HG02610 (cell line): ENCODE results near the gene TYW1.
A peak's percentile ranks its signal among the peaks of the same experiment; 100 is the strongest.
"Not testable (repeated sequence)": the region's sequence is repeated elsewhere in the genome, so short reads cannot be mapped to it uniquely, and the experiment has no call there.

Experiments used
- ATAC-seq: cut with Tn5 transposase; IDR thresholded peaks from one replicate; pipeline ENCODE4 v1.9.1; 2021; ENCODE audit warnings: mild to moderate bottlenecking, moderate library complexity; ENCODE audit not compliant: unreplicated experiment

Gene TYW1

DNA sequence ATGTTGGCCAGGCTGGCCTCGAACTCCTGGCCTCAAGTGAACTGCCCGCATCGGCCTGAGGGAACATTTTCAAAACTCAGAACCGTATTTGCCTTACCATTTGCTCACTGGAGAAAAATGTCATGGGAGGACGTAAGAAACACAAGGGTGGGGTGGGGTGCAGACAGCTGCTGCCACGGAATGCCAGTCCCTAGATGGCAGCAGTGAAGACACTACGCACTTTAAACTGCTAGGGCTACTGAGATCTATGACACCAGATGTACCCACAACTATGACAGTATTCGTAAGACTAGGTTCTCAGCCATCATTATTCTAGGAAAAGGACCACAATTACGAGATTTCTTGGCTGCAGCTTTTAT lies 2.0 kb upstream of the TYW1 start:
- ATAC-seq: peak; percentile 24

- peak; percentile 63 for ATAC-seq
Measured at GRCh38 chr7:66995050-66995776, 1.4 kb upstream of the TYW1 start, which contains the start of gene SBDS. SBDS (minus strand) TSS chr7:66995586; CDS start chr7:66995417, 169 bp downstream.

- ATAC-seq: not testable (repeated sequence)
Measured at GRCh38 chr7:67000601-67001258, 4.1 kb downstream of the TYW1 start.

DNA sequence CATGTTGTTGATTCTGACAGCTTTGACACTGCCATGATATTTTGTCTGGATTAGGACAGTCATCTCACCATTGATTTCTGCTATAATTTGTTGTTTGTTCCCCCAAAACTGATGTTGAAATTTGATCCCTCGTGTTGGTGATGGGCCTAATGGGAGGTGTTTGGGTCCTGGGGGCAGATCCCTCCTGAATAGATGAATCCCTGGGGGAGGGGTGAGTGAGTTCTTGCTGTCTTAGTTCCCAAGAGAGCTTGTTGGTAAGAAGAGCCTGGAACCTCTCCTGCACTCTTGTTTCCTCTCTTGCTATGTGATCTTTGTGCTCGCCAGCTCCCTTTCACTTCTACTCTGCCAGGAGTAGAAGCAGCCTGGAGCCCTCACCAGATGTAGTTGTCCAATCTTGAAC lies 7.5 kb downstream of the TYW1 start:
- not testable (repeated sequence) for ATAC-seq

- ATAC-seq: no peak
Measured at GRCh38 chr7:67006965-67007364, 10.3 kb downstream of the TYW1 start.

GRCh38 chr7:67008260-67008659 lies 11.6 kb downstream of the TYW1 start:
- no peak for ATAC-seq

- not testable (repeated sequence) for ATAC-seq
Measured at GRCh38 chr7:67009677-67010076, 13.0 kb downstream of the TYW1 start.

DNA sequence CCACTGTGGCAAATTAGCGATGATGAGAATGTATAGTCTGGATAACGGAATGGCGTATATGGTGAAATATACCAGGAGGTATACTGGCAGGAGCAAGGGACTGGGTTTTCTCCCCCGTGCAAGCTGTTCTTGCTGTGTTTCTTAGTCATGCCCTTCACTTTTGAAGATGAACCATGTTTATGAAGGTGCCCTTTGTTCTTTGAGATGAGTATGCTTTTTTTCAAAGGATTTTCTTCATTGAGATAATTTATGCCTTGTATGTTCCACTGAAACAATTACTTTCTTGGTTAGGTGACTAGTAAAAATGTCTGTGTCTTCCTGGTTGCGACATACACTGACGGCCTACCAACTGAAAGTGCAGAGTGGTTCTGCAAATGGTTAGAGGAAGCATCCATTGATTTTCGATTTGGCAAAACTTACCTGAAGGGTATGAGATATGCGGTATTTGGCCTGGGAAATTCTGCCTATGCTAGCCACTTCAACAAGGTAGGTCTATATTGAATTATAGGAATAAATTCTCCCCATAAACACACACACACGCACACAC lies 17.5 kb downstream of the TYW1 start:
- not testable (repeated sequence) for ATAC-seq

GRCh38 chr7:67017971-67018370 lies 21.3 kb downstream of the TYW1 start:
- ATAC-seq: not testable (repeated sequence)

DNA sequence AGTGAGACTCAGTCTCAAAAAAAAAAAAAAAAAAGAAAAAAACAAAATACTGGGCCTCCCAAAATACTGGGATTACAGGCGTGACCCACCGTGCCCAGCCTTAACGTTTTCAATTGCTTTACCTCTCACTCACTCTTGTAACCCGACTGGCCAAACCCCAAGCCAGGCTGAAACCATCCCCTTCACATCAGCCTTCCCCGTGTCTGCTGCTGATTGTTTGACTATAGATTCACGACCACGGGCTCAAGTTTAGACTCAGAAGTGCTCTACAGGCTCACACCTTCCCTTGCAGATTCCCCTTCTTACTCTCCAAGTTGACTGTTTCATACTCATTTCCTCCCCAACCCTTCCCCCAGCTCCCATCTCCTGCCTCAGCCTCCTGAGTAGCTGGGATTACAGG lies 22.3 kb downstream of the TYW1 start:
- ATAC-seq: no peak

DNA sequence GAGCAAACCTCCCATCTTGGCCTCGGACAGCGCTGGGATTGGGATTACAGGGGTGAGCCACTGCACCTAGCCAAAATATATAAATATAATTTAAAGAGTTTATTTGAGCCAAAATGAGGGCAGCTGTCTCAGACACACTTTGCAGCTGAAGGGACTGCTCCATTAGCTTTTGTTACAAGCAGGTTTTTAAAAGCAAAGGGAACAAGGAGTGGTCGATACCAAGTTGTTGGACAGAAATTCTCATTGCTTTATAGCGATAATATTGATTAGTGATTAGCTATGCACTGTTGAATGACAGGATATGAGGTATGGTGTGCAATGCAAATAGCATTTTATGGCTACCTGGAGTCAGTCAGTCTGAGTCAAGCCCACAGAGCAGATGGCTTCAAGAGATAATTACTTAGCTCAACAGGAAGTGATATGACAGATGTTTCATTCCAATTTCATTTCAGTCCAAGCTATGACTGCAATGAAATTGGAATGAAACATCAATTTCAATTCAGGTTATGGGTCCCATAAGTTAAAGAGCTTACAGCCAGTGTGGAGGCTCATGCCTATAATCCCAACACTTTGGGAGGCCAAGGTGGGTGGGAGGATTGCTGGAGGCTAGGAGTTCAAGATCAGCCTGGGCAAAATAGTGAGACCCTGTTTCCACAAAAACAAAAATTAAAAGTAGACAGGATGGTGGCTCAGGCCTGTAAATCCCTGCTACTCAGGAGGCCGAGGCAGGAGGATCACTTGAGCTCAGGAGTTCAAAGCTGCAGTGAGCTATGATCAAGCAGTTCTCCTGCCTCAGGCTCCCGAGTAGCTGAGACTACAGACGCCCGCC lies 23.1 kb downstream of the TYW1 start:
- no peak for ATAC-seq

GRCh38 chr7:67021260-67021659 lies 24.6 kb downstream of the TYW1 start:
- ATAC-seq: no peak

GRCh38 chr7:67022511-67022910 lies 25.9 kb downstream of the TYW1 start:
- ATAC-seq: no peak

DNA sequence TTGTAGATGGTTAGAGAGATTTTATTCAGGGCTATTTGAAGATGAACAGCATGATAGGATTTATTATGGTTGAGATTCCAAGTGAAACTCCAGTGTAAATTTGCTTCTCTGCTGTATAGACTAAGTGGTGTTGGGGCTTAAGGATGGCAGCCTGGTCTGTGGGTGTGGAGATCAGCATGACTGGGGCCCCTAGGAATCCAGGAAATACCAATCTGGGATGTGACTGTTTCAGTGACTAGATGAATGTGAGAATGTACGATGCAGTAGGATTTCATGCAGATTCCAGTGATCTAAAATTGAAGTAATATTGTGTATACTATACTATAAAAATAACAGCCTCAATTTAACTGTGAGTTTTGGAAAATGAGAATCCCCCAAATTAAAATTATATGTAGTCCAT lies 28.8 kb downstream of the TYW1 start:
- ATAC-seq: not testable (repeated sequence)

GRCh38 chr7:67031685-67032084 lies 35.1 kb downstream of the TYW1 start:
- peak; percentile 65 for ATAC-seq

GRCh38 chr7:67033251-67033650 lies 36.6 kb downstream of the TYW1 start:
- no peak for ATAC-seq

- ATAC-seq: not testable (repeated sequence)
Measured at GRCh38 chr7:67036432-67037395, 40.1 kb downstream of the TYW1 start.

DNA sequence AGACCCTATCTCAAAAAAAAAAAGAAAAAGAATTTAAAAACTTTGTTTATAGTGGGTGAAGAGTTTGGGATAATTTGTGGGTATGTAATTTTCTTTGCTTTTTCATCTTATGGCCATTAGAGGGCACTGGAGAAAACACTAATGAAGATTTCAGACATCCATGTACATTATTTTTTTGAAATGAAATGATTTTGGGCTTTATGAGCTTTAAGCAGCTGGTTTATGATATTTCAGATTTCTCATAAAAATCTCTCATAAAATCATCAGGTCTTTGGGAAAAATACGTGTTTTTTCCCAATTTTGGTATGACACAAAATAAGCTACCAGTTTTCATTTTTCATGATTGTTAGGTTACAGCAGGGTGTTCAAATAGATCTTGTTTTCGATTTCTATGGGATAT lies 44.2 kb downstream of the TYW1 start:
- not testable (repeated sequence) for ATAC-seq

DNA sequence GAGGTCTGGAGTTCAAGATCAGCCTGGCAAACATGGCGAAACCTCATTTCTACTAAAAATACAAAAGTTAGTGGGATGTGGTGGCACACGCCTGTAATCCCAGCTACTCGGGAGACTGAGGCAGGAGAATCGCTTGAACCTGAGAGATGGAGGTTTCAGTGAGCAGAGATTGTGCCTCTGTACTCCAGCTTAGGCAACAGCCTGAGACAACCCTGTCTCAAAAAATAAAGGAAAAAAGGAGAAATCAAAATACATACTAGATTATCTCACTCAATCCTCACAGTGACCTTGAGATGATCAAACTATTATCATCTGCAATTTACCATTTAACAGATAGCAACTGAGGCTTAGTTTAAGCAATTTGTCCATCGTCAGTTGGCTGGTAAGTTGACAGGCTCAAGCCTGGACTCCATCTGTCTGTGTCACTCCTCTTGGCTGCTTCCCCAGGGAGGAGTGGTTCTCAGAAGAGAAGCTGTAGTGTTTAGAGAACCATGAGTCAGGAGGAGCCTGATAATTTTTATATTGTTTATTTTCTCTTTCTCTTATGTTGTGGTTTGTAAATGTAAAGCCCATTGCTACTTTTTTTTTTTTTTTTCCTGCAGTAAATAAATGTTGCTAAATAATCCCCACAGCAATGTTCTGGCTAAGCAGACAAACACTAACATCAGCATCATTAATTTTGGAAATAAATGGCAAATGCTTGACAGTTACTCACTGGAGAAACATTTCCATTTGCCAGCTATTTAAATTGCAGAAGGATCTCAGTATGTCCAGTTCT lies 46.3 kb downstream of the TYW1 start:
- not testable (repeated sequence) for ATAC-seq
